GM19372 (cell line): Measurements from ENCODE around the gene CCDC197.
A peak's percentile ranks its signal among the peaks of the same experiment; 100 is the strongest.

Experiments used
- ATAC-seq: cut with Tn5 transposase; IDR thresholded peaks from one replicate; pipeline ENCODE4 v1.9.1; 2021; ENCODE audit warnings: mild to moderate bottlenecking, low read depth, moderate library complexity; ENCODE audit not compliant: unreplicated experiment

Gene CCDC197

GRCh38 chr14:93997082-93997481, at the start of gene CCDC197:
CCDC197 (plus strand) TSS chr14:93997301; CDS start chr14:93998132, 831 bp downstream.
- no peak for ATAC-seq

- ATAC-seq, result no peak
Measured at GRCh38 chr14:93949511-93950075, 47.5 kb upstream of the CCDC197 start.

GRCh38 chr14:93950948-93951634, 46.0 kb upstream of the CCDC197 start:
- ATAC-seq, result no peak

GRCh38 chr14:93951635-93952540, 45.2 kb upstream of the CCDC197 start:
- no peak for ATAC-seq

GRCh38 chr14:93952829-93953228, 44.3 kb upstream of the CCDC197 start:
- ATAC-seq, result no peak

GRCh38 chr14:93953263-93953662, 43.8 kb upstream of the CCDC197 start:
- ATAC-seq, result no peak

- ATAC-seq, result no peak
Measured at GRCh38 chr14:93953739-93954515, 43.2 kb upstream of the CCDC197 start.

- no peak for ATAC-seq
Measured at GRCh38 chr14:93954516-93954830, 42.6 kb upstream of the CCDC197 start.

GRCh38 chr14:93954900-93955849, 41.9 kb upstream of the CCDC197 start:
- ATAC-seq, result peak; percentile 35

- no peak for ATAC-seq
Measured at GRCh38 chr14:93955850-93956481, 41.1 kb upstream of the CCDC197 start.

GRCh38 chr14:93956514-93957332, 40.4 kb upstream of the CCDC197 start:
- ATAC-seq, result no peak

- no peak for ATAC-seq
Measured at GRCh38 chr14:93957333-93957710, 39.8 kb upstream of the CCDC197 start.

GRCh38 chr14:93957751-93958566, 39.1 kb upstream of the CCDC197 start:
- no peak for ATAC-seq

GRCh38 chr14:93958567-93959238, 38.4 kb upstream of the CCDC197 start:
- ATAC-seq, result no peak

- peak; percentile 59 for ATAC-seq
Measured at GRCh38 chr14:93959239-93960107, 37.6 kb upstream of the CCDC197 start.

GRCh38 chr14:93960108-93960475, 37.0 kb upstream of the CCDC197 start:
- ATAC-seq, result no peak
